HFF-Myc (cell line): ENCODE data around the gene CHST11.

Experiments
- DNase-seq: peaks from one replicate; pipeline ENCODE4 v3.0.0-alpha.2; 2011; ENCODE audit warnings: low read depth; ENCODE audit errors: extremely low read depth
- H3K4me3 ChIP-seq: replicated peaks from 2 replicates; pipeline ENCODE4 v1.5.1; 2011; ENCODE audit warnings: low read depth, mild to moderate bottlenecking, control low read depth, low read length
- CTCF ChIP-seq: IDR thresholded peaks from 2 replicates; pipeline ENCODE4 v1.5.1; 2012; ENCODE audit warnings: mild to moderate bottlenecking, low read depth, low read length, control low read depth; ENCODE audit errors: missing control alignments

The CHST11 gene

GRCh38 chr12:104498211-104498801 is 41.6 kb downstream of the CHST11 start:
- DNase-seq = peak; percentile 41
- no peak for TF ChIP-seq CTCF
- H3K4me3 ChIP-seq = no peak overlapping the region

- H3K4me3 ChIP-seq = no peak overlapping the region
- DNase-seq = no peak
- no peak for TF ChIP-seq CTCF
Measured at GRCh38 chr12:104499668-104500332, 43.1 kb downstream of the CHST11 start.

GRCh38 chr12:104501115-104501514 is 44.4 kb downstream of the CHST11 start:
- no peak overlapping the region for H3K4me3 ChIP-seq
- TF ChIP-seq CTCF = no peak
- no peak for DNase-seq

- no peak overlapping the region for H3K4me3 ChIP-seq
- DNase-seq = no peak
- TF ChIP-seq CTCF = no peak
Measured at GRCh38 chr12:104501660-104502059, 44.9 kb downstream of the CHST11 start.

- H3K4me3 ChIP-seq = no peak overlapping the region
- DNase-seq = no peak
- no peak for TF ChIP-seq CTCF
Measured at GRCh38 chr12:104502217-104502616, 45.5 kb downstream of the CHST11 start.

GRCh38 chr12:104502638-104503037 is 45.9 kb downstream of the CHST11 start:
- no peak for DNase-seq
- no peak for TF ChIP-seq CTCF
- H3K4me3 ChIP-seq = no peak overlapping the region

- TF ChIP-seq CTCF = no peak
- H3K4me3 ChIP-seq = no peak overlapping the region
- DNase-seq = no peak
Measured at GRCh38 chr12:104503191-104503590, 46.4 kb downstream of the CHST11 start.
